Measurements from ENCODE around the gene FNDC1.

FNDC1 gene

GRCh38 chr6:159163901-159164370 is 5.3 kb upstream of the FNDC1 start:
- no peak for DNase-seq

GRCh38 chr6:159168536-159169192 is 536 bp upstream of the FNDC1 start:
- no peak for DNase-seq

GRCh38 chr6:159169557-159170332 is 545 bp downstream of the FNDC1 start:
- no peak for DNase-seq

GRCh38 chr6:159170333-159170672 is 1.1 kb downstream of the FNDC1 start:
- DNase-seq: no peak

DNA sequence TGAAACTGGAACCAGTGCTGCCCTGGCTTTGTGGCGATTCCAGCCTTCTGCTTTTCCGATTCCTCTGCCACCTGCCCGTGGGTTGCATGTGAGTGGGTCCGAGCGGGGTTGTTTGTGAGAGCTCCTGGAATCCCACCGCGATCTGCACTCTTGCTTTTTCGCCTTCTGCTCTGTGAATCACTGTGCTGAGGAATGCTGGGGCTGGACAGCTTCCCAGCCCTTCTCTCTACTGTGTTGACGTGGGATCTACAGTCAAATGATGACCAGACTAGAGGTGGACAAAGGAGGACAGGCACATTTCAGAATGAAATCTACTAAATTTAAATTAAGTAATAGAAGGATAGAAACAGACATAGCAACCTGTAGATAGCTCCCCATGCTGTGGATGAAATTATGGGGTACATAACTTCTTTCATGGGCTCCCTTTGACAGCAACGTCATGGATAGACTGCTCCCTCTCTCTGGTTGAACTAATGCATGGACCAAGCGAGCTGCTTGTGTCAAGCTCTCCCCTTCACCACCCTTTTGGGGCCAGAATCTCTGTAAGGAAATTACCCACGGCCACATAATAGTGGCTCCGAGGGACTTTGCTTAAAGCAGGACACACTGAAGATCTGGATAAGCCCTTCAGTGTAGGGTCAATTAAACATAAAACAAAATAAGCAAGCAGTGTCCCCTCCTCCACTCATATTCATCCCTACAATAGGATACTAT is 2.0 kb downstream of the FNDC1 start:
- no peak for DNase-seq

DNA sequence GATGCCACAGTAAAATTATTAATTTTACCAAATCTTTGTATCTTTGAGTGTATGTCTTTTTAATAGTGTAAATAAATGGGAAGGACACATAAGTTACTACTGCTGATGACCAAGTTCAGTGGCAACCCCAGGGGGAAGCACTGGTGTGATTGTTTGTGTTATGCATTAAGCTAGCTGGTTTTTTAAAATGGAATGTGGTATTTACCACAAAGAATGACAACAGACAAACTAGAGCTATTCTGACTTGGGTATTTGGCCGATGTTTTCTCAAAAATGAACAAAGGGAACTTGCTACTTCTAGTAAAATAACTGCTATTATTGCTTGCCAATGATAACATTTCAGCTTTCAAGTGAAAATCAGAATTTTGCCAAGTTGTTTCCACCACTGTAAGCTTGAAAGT is 2.9 kb downstream of the FNDC1 start:
- no peak for DNase-seq

DNA sequence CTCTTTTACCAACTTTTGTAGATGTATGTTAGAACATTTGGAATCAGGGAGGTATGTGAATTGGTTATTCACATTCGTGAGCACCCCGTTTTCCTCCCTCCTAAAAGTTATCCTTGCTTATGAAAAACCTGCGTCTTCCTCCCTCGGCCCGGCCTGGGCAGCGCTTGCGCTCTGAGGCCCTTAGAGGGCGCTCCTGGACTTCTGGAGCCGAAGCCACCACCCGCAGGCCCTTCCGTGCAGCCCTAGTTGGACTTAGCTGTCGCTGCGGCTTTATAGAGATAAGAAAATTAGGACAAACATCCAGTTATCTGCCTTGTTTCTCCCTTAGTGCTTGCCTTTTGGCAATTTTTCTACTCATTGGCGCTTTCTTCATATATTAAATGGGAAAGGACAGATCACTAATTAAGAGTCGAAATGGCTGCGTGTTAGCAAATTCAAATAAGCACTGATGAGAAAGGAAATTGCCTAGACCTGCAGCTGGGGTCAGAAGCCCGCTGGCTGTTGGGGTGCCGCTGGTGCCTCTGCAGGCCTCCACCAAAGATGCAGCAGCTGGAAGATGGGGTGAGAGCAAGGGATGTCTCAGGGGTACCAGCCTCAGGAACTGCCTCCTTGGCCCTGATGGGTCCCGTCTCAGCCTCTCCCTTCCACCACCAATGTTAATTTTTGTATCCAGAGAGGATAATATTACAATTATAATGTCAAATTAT is 5.2 kb downstream of the FNDC1 start:
- peak in 1 of 2 experiments; percentile 30 for DNase-seq

DNA sequence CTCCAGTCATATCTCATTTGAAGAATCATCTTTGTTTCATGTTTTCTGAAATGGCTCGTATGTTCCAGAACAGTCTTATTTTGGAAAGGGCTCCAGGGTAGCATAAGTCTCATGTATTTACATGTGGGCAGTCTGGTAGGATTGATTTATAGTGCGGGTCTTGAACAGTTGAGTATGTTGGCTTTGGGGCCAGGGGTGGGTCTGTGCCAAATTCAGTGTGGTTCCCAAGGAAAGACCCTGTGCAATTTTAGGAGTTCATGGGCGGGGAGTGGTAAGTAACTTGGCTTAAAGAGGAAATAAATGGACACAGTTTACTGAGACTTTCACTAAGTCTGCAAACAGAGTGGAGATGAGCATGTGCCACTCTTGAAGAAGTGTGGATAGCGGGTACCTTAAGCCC is 7.7 kb downstream of the FNDC1 start:
- no peak for DNase-seq

GRCh38 chr6:159178847-159179246 is 9.6 kb downstream of the FNDC1 start:
- DNase-seq: no peak

- DNase-seq: no peak
These were observed 10.8 kb downstream of the FNDC1 start for GRCh38 chr6:159180001-159180400.

DNA sequence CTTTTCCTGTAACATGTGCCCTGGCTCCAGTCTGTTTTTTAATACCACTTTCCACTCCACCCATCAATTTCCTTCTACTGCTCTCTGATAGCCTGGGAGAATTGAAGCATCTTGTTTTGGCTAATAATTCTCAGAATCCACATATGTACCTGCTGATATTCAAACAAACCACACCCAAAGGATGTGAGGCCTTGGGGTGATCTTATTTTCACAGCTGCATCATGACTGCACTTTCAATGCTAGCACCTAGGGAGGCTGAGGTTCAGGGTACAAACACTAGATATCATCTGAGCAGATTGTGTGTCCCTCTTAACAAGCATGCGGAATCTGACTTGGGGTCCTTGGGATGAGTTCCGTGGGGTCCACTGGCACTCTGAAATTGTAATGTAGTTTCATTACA is 12.7 kb downstream of the FNDC1 start:
- no peak for DNase-seq

DNA sequence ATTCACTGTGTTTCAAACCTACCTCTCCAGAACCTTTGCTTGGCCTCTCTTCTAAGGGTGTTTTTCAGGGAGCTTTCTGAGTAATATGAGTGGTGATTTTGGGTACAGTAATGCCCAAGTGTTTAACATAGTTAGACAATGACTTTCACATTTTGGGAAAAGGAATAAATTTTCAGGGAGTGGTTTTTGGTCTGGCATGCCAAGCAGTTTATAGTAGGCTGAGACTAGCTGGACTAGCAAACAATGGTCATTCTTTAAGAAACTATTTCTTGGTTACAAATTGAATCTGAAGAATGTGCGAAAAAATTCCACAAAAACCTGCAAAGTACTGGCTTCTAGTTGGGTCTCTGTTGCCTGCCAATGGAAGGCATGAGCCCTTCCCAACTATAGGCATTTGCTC is 15.4 kb downstream of the FNDC1 start:
- no peak for DNase-seq

DNA sequence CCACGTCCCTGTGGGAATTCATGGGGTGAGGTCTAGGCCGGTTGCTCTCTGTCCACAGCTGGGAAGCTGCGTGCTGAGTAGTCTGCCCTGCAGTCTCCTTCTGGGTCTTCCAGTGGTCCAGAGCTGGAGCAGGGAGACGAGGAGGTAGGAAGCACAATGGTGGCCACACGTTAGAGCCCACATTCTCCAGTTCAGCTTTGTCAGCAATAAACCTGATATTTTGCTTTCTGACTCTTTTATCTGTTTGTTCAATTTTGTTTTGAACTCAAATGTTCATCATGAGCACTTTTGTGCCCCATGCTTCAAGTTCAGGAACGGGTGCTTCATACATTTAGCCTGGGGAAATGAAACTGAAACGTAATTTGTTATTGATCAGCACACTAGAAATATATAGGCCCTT is 21.3 kb downstream of the FNDC1 start:
- no peak for DNase-seq

DNA sequence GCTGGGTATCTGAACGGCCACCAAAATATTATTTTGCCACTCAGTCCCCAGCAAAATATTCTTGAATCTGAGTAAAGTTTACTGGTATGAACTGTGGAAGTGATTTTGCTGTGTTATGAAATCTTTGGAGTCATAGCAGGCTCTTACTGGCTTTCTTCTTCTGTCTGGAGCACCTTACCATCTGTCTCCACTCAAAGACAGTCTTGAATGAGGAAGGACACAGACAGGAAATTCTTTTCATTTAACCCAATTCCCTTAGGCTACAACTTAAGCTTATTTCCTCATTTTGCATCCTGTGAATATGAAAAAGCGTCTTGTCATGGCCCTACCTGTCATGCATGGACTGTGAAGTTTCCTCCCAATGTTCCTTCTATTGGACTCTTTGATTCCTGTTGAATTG is 24.7 kb downstream of the FNDC1 start:
- no peak for DNase-seq

- DNase-seq: no peak
These were observed 25.2 kb downstream of the FNDC1 start for GRCh38 chr6:159194421-159194820.

- DNase-seq: no peak
These were observed 27.3 kb downstream of the FNDC1 start for GRCh38 chr6:159196430-159196975.

- no peak for DNase-seq
These were observed 28.1 kb downstream of the FNDC1 start for GRCh38 chr6:159197251-159197650.

DNA sequence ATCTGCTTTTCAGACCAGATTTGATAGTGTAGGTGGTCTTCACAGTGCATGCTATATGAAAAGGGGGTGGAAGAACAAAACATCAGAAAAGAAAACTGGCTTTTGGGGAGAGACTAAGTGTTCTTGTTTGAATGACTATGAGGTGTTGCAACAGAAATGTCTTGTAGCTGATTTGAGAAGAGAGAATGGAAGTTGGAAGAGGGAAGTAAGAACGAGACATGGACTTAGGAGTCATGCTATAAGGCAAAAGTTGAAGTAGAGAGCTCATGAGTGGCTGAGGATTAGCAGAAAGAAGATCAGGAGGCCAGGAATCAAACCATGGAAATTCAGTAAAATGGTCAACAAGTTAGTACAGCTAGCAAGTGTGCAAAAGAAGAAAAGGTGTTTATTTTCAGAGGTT is 32.1 kb downstream of the FNDC1 start:
- no peak for DNase-seq

DNA sequence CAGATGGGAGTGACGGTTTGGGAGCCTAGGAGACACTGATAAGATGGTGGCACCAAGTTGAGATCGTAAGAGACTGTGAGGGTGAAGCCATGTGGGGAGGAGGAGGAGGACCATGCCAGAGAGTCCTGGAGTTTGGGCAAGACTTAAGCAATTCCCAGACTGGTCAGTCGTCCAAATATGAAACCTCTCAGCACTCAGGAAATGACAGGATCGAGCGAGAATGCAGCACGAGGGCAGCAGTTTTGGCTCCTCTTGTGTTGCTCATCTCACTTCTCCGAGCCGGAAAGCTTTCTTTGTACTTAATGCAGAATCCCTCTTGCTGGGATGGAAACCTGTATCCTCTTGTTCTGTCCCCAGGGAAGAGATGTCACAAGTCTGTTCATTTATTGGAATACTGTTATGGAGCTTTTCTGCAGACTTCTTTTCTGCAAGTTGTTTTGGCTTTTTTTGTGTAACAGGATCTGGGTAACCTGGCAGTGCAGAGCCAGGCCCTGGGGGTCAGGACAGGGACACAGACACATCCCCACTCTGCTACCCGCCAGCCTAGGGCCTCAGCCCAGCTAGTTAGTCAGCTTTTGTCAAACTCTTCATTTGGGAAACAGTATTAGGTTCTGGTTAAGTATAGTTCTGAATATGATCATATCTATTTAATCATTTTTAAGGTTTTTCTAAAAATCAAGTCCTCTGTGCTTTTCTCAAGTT is 34.3 kb downstream of the FNDC1 start:
- no peak for DNase-seq

GRCh38 chr6:159204605-159205004 is 35.4 kb downstream of the FNDC1 start:
- DNase-seq: no peak

DNA sequence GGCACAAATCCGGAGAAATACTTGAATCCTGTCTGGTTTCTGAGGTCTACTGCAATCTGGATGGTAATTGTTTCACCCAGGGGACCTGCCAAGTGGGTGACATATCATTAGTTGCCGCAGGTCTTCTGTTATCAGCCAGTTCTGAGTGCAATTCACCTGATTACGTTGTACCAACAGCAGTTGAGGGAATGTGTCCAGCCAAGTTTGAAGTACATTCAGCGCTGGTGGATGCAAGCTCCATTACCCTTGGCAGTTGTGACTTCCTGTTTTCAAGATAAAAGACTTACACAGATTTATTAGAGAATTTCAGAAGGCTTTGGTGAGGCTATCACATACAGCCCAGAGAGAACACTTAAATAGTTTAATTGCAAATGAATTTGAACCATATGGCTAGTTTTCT is 42.8 kb downstream of the FNDC1 start:
- DNase-seq: no peak

- no peak for DNase-seq
These were observed 43.5 kb downstream of the FNDC1 start for GRCh38 chr6:159212525-159213280.

Measured in NCI-H187 (cell line).